ENCODE results near the gene TARP.

TARP gene

GRCh38 chr7:38282081-38282480, 8.6 kb upstream of the TARP start:
- DNase-seq (ENCODE audit: low read depth), result no peak
- no peak overlapping the region for H3K4me3 ChIP-seq (ENCODE audit: control insufficient read depth, low read depth, low read length)
- TF ChIP-seq CTCF (IDR thresholded peaks at IDR 0.05; ENCODE audit: control insufficient read depth, insufficient read depth, low read depth, low read length, missing control alignments), result no peak

- DNase-seq (ENCODE audit: low read depth), result no peak
- TF ChIP-seq CTCF (IDR thresholded peaks at IDR 0.05; ENCODE audit: control insufficient read depth, insufficient read depth, low read depth, low read length, missing control alignments), result no peak
These were observed 7.8 kb upstream of the TARP start for GRCh38 chr7:38281266-38281665.

GRCh38 chr7:38280707-38281106, 7.3 kb upstream of the TARP start:
- H3K4me3 ChIP-seq (ENCODE audit: control insufficient read depth, low read depth, low read length), result no peak overlapping the region
- no peak for DNase-seq (ENCODE audit: low read depth)
- no peak for TF ChIP-seq CTCF (IDR thresholded peaks at IDR 0.05; ENCODE audit: control insufficient read depth, insufficient read depth, low read depth, low read length, missing control alignments)

More at GRCh38 chr7:38281266-38281665, 7.8 kb upstream of the TARP start:
- no peak overlapping the region for H3K4me3 ChIP-seq (ENCODE audit: control insufficient read depth, low read depth, low read length)

GRCh38 chr7:38280000-38280399, 6.6 kb upstream of the TARP start:
- no peak for TF ChIP-seq CTCF (IDR thresholded peaks at IDR 0.05; ENCODE audit: control insufficient read depth, insufficient read depth, low read depth, low read length, missing control alignments)
- no peak for DNase-seq (ENCODE audit: low read depth)

GRCh38 chr7:38276096-38276877, 2.9 kb upstream of the TARP start:
- H3K4me3 ChIP-seq (ENCODE audit: control insufficient read depth, low read depth, low read length), result no peak overlapping the region
- no peak for TF ChIP-seq CTCF (IDR thresholded peaks at IDR 0.05; ENCODE audit: control insufficient read depth, insufficient read depth, low read depth, low read length, missing control alignments)
- DNase-seq (ENCODE audit: low read depth), result no peak

More at GRCh38 chr7:38280000-38280399, 6.6 kb upstream of the TARP start:
- no peak overlapping the region for H3K4me3 ChIP-seq (ENCODE audit: control insufficient read depth, low read depth, low read length)

GRCh38 chr7:38274927-38275620, 1.6 kb upstream of the TARP start:
- H3K4me3 ChIP-seq (ENCODE audit: control insufficient read depth, low read depth, low read length), result no peak overlapping the region
- no peak for TF ChIP-seq CTCF (IDR thresholded peaks at IDR 0.05; ENCODE audit: control insufficient read depth, insufficient read depth, low read depth, low read length, missing control alignments)
- no peak for DNase-seq (ENCODE audit: low read depth)
